ACC112 (cell line): ENCODE results near the gene TSPEAR.

ENCODE experiments used
- H2AFZ ChIP-seq: fragments of 200-600 bp; sonication (generic); one replicate; pipeline ENCODE4 v1.6.0; 2017; ENCODE audit warnings: antibody characterized with exemption, low read length; ENCODE audit not compliant: unreplicated experiment
- H3K27ac ChIP-seq: fragments of 200-600 bp; sonication (generic); 2 replicates; pipeline ENCODE4 v1.5.1; 2014; ENCODE audit warnings: low read depth, mild to moderate bottlenecking, antibody characterized with exemption, low read length, moderate library complexity
- H3K27me3 ChIP-seq: fragments of 200-600 bp; sonication (generic); 2 replicates; pipeline ENCODE4 v1.6.1; 2014; ENCODE audit warnings: mild to moderate bottlenecking, antibody characterized with exemption, low read length, moderate library complexity, mixed read lengths; ENCODE audit not compliant: insufficient read depth
- H3K36me3 ChIP-seq: fragments of 200-600 bp; sonication (generic); 2 replicates; pipeline ENCODE4 v1.6.1; 2016; ENCODE audit warnings: mild to moderate bottlenecking, antibody characterized with exemption, low read length, moderate library complexity, mixed read lengths; ENCODE audit not compliant: insufficient read depth
- H3K4me1 ChIP-seq: fragments of 200-600 bp; sonication (generic); one replicate; pipeline ENCODE4 v1.6.1; 2016; ENCODE audit warnings: low read length, mixed read lengths; ENCODE audit not compliant: insufficient read depth, unreplicated experiment, control insufficient read depth
- H3K4me3 ChIP-seq: fragments of 200-600 bp; sonication (generic); 2 replicates; pipeline ENCODE4 v1.5.1; 2014; ENCODE audit warnings: mild to moderate bottlenecking, low read depth, low read length
- H3K79me2 ChIP-seq: fragments of 200-600 bp; sonication (generic); one replicate; pipeline ENCODE4 v1.6.0; 2016; ENCODE audit warnings: low read length; ENCODE audit not compliant: control insufficient read depth, unreplicated experiment, insufficient read depth

The TSPEAR gene

DNA sequence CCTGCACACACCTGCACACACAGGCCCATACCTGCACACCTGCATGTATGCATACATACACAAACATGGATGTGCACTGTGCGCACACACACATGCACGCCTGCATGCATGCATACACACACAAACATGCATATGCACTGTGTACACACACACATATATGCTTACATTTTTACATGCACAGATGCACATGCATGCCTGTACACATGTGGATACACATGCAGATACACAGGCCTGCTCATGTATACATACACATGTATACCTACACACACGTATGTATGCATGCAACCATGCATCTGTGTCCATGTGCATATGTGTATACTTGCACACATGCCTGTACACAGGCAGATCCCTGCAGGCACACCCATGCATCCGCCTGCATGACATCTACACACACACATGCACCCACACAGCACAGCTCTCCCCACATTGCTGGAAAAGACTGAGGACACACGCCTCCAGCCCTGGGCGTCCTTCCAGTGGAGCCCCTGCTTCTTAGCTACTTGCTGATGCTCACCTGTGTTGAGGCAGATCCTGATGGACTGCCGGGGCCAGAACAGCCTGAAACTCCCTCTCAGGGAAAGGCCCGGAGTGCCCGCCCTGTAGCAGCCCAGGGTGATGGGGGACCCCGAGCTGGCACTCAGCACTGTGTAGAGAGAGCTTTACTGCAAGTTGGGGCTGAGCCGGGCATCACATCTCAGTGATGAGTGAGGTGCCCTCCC is 200.0 kb downstream of the TSPEAR start:
- no peak overlapping the region for H3K4me3 ChIP-seq
- H3K4me1 ChIP-seq: no peaks in the 10 kb centered on the region

GRCh38 chr21:44510508-44511218 is 200.7 kb downstream of the TSPEAR start:
- Histone ChIP-seq H3K4me1 (no peaks in the 10 kb centered on the region), H3K27ac (no peak overlapping the region), H3K27me3 (peaks cover 26% of the 10 kb centered on the region), H2AFZ (no peak overlapping the region), H3K79me2 (no peaks in the 10 kb centered on the region), H3K36me3 (no peaks in the 10 kb centered on the region), H3K4me3 (no peak overlapping the region)

More for the DNA sequence above, 200.0 kb downstream of the TSPEAR start:
- no peaks in the 10 kb centered on the region for H3K79me2 ChIP-seq
- no peaks in the 10 kb centered on the region for H3K36me3 ChIP-seq
- peaks cover 26% of the 10 kb centered on the region for H3K27me3 ChIP-seq
- no peak overlapping the region for H3K27ac ChIP-seq
- no peak overlapping the region for H2AFZ ChIP-seq

DNA sequence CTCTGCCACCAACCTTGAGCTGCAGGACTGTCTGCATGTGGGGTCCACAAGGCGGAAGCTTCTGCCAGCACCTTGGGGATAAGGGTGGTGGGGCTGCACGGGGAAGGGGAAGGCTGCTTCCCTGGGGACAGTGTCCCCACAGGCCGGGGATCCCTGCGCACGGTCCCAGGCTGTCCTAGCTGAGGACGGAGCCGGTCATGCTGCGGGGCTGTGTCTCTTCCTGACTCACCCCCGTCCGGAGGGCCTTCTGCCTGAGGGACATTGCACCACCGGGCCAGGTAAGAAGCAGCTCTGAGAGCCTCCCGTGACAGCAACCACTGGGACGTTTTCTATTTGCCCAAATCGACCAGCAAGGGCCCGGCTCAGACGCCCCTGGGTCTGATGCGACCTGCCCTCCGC is 201.3 kb downstream of the TSPEAR start:
- Histone ChIP-seq H3K36me3 (no peaks in the 10 kb centered on the region), H3K27me3 (peaks cover 26% of the 10 kb centered on the region), H3K79me2 (no peaks in the 10 kb centered on the region), H3K4me1 (no peaks in the 10 kb centered on the region), H3K27ac (no peak overlapping the region), H3K4me3 (no peak overlapping the region), H2AFZ (no peak overlapping the region)

DNA sequence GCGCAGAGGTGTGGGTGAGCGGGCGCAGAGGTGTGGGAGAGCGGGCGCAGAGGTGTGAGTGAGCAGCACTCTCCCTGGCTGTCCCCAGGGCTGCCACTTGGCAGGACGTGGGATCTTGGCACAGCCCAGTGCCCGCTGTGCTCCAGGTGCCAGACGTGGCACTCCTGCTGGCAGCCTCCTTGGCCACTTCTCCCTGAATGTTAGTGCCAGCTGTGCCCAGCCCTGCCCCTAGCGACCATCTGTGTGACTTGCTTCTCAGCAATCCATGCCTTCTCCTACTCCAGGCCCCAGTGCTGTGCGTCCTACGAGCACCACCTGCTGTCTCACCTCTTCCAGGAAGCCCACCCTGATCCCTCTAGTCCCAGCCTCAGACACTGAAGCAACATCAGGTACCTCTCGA is 201.8 kb downstream of the TSPEAR start:
- no peak overlapping the region for H3K4me3 ChIP-seq
- H3K27ac ChIP-seq: no peak overlapping the region

DNA sequence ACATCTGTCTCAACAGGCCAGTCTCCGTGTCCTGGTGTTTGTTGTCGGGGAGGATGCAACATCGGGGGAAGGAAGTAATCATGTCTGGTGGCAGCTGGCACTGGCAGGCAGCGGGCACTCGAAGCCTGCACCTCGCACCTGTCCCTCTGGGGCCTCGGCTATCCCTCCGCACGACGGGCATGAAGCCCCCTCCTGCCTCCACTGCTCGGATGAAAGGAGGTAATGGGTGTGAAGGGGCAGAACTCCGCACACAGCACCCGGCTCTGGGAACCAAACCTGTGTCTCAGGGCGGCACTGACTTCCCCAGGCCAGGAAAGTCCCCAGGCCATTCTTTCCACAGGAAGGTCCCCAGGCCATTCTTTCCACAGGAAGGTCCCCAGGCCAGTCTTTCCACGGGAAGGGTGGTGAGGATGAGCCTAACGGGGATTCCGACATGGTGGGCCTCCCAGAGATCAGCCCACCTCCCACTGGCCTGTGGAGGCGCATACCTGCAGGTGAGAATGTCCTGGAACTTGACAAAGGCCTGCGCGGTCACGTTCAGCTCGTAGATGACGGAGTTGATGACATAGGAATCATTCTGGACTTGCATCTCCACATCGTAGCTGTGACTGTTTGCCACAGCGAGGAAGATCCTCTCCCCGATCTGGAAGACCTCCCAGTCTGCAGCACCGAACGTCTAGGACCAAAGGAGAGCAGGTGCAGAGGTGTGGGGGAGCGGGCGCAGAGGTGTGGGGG is 202.5 kb downstream of the TSPEAR start:
- no peak overlapping the region for H3K27ac ChIP-seq
- H3K4me3 ChIP-seq: no peak overlapping the region
- peaks cover 26% of the 10 kb centered on the region for H3K27me3 ChIP-seq
- H3K4me1 ChIP-seq: no peaks in the 10 kb centered on the region
- H3K79me2 ChIP-seq: no peaks in the 10 kb centered on the region
- no peaks in the 10 kb centered on the region for H3K36me3 ChIP-seq
- no peak overlapping the region for H2AFZ ChIP-seq

More for the DNA sequence above, 201.8 kb downstream of the TSPEAR start:
- no peaks in the 10 kb centered on the region for H3K36me3 ChIP-seq
- H2AFZ ChIP-seq: no peak overlapping the region
- H3K79me2 ChIP-seq: no peaks in the 10 kb centered on the region
- no peaks in the 10 kb centered on the region for H3K4me1 ChIP-seq
- peaks cover 26% of the 10 kb centered on the region for H3K27me3 ChIP-seq

- Histone ChIP-seq H3K36me3 (no peaks in the 10 kb centered on the region), H3K4me1 (no peaks in the 10 kb centered on the region), H3K4me3 (no peak overlapping the region), H3K79me2 (no peaks in the 10 kb centered on the region), H3K27me3 (peaks cover 26% of the 10 kb centered on the region), H2AFZ (no peak overlapping the region), H3K27ac (no peak overlapping the region)
These were observed 203.0 kb downstream of the TSPEAR start for GRCh38 chr21:44508426-44508710.

DNA sequence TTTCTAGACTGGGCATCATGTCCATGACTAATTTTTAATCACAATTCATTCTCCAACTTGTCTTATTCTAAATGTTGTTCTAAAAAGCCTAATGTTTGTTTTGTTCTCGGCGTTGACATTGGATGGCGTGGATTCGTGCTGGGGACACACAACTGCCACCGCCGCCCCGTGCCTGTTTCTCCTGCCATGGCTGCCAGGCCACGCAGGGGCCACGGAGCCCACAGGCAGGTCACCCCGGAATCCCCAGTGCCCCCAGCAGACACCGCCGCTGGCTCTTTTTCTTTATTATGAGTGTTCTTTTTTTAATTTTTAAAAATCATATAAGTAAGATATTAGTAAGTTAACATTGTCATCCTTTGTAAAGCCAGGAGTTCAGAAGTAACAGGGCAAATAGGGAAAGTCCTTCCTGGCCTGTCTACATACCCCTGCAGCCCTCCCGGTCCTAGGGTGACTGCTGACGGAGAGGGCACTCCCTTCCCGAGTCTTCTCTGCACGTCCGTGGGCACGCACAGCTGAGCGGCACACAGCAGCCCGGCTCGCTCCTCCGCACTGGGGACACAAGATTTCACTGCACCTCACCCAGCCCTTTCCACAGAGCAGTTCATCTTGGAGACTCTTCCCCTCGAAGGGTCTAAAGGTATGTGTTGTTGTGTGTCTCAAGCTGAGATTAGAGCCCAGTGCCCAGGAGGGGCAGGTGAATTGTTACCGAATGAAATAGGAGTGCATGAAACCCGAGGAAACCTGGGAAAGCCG is 203.5 kb downstream of the TSPEAR start:
- Histone ChIP-seq H3K27ac (no peak overlapping the region), H3K36me3 (no peaks in the 10 kb centered on the region), H3K27me3 (peaks cover 26% of the 10 kb centered on the region), H2AFZ (no peak overlapping the region), H3K79me2 (no peaks in the 10 kb centered on the region), H3K4me1 (no peaks in the 10 kb centered on the region), H3K4me3 (no peak overlapping the region)

- Histone ChIP-seq H3K4me3 (no peak overlapping the region), H3K36me3 (no peaks in the 10 kb centered on the region), H2AFZ (no peak overlapping the region), H3K4me1 (no peaks in the 10 kb centered on the region), H3K27ac (no peak overlapping the region), H3K79me2 (no peaks in the 10 kb centered on the region), H3K27me3 (peaks cover 35% of the 10 kb centered on the region)
These were observed 204.8 kb downstream of the TSPEAR start for GRCh38 chr21:44506279-44507255.

- no peak overlapping the region for H2AFZ ChIP-seq
- no peak overlapping the region for H3K4me3 ChIP-seq
- no peaks in the 10 kb centered on the region for H3K79me2 ChIP-seq
- no peak overlapping the region for H3K27ac ChIP-seq
- peaks cover 33% of the 10 kb centered on the region for H3K27me3 ChIP-seq
- no peaks in the 10 kb centered on the region for H3K4me1 ChIP-seq
- no peaks in the 10 kb centered on the region for H3K36me3 ChIP-seq
These were observed 205.6 kb downstream of the TSPEAR start for GRCh38 chr21:44505673-44506278.
